HEK293 (cell line): ENCODE data around the gene COA1.
A peak's percentile ranks its signal among the peaks of the same experiment; 100 is the strongest.
"Not testable (repeated sequence)": the region's sequence is repeated elsewhere in the genome, so short reads cannot be mapped to it uniquely, and the experiment has no call there.

ENCODE experiments used
- CTCF ChIA-PET: fragments of 350-600 bp; formaldehyde crosslinking; extraction: SDS; loops from one replicate; lab custom pipeline; 2021; ENCODE audit warnings: antibody characterized with exemption; lab: Yijun Ruan, JAX
- POLR2A ChIA-PET: fragments of 300-600 bp; formaldehyde crosslinking; extraction: SDS; loops from one replicate; lab custom pipeline; 2020; ENCODE audit warnings: antibody characterized with exemption, inconsistent platforms; lab: Yijun Ruan, JAX
- H3K27ac ChIP-seq: fragments of 200-500 bp; sonication (Bioruptor generic); 2 replicates; pipeline ENCODE4 v1.5.1; 2014; ENCODE audit warnings: low read depth, low read length, control low read depth, inconsistent platforms; ENCODE audit errors: extremely low read depth
- H3K36me3 ChIP-seq, 2 experiments: fragments of 200-500 bp in 1 of 2; sonication (Bioruptor generic) in 1 of 2; 1 replicate in 1 of 2; 2 replicates in 1 of 2; pipeline ENCODE4 v1.5.1; 2014 to 2017; ENCODE audit warnings: inconsistent platforms in 2 of 2, low read length in 2 of 2; ENCODE audit not compliant: control insufficient read depth in 2 of 2, insufficient read depth in 1 of 2
- H3K4me1 ChIP-seq: fragments of 200-500 bp; sonication (Bioruptor generic); 2 replicates; pipeline ENCODE4 v1.5.1; 2014; ENCODE audit warnings: mild to moderate bottlenecking, low read length, inconsistent platforms; ENCODE audit not compliant: control insufficient read depth, insufficient read depth
- H3K4me3 ChIP-seq: 2 replicates; pipeline ENCODE4 v1.5.1; 2011; ENCODE audit warnings: low read depth, mild to moderate bottlenecking, control low read depth, low read length, moderate library complexity
- H3K9me3 ChIP-seq: fragments of 200-500 bp; sonication (Bioruptor generic); 2 replicates; pipeline ENCODE4 v1.5.1; 2014; ENCODE audit warnings: low read depth, low read length, inconsistent platforms; ENCODE audit not compliant: control insufficient read depth, insufficient read depth
- ATF2 ChIP-seq: fragments of 450-650 bp; formaldehyde crosslinking; IDR thresholded peaks from 2 replicates; pipeline ENCODE4 v1.5.1; 2016; ENCODE audit warnings: missing biosample characterization, missing genetic modification characterization, low read depth
- KLF7 ChIP-seq: fragments of 450-650 bp; formaldehyde crosslinking; IDR thresholded peaks from 2 replicates; pipeline ENCODE4 v1.5.1; 2016; ENCODE audit warnings: missing biosample characterization, missing genetic modification characterization, borderline replicate concordance
- REPIN1 ChIP-seq: fragments of 450-650 bp; formaldehyde crosslinking; IDR thresholded peaks from 2 replicates; pipeline ENCODE4 v1.5.1; 2017; ENCODE audit warnings: missing biosample characterization, missing genetic modification characterization, low read depth
- ZBTB10 ChIP-seq: fragments of 450-650 bp; formaldehyde crosslinking; IDR thresholded peaks from 2 replicates; pipeline ENCODE4 v1.5.1; 2016; ENCODE audit warnings: missing biosample characterization, missing genetic modification characterization
- ZBTB6 ChIP-seq: fragments of 450-650 bp; formaldehyde crosslinking; IDR thresholded peaks from 2 replicates; pipeline ENCODE4 v1.5.1; 2017; ENCODE audit warnings: missing biosample characterization, missing genetic modification characterization
- ZNF2 ChIP-seq: fragments of 450-650 bp; formaldehyde crosslinking; IDR thresholded peaks from 2 replicates; pipeline ENCODE4 v1.5.1; 2016; ENCODE audit warnings: missing biosample characterization, missing genetic modification characterization
- ZNF311 ChIP-seq: fragments of 450-650 bp; formaldehyde crosslinking; IDR thresholded peaks from 2 replicates; pipeline ENCODE4 v1.5.1; 2017; ENCODE audit warnings: missing biosample characterization, missing genetic modification characterization, borderline replicate concordance
- ZNF335 ChIP-seq: fragments of 450-650 bp; formaldehyde crosslinking; conservative IDR thresholded peaks from 2 replicates; pipeline ENCODE4 v1.5.1; 2016; ENCODE audit warnings: missing biosample characterization, missing genetic modification characterization
- ZNF558 ChIP-seq: fragments of 450-650 bp; formaldehyde crosslinking; IDR thresholded peaks from 2 replicates; pipeline ENCODE4 v1.5.1; 2016; ENCODE audit warnings: missing biosample characterization, missing genetic modification characterization
- ZNF707 ChIP-seq: fragments of 450-650 bp; formaldehyde crosslinking; IDR thresholded peaks from 2 replicates; pipeline ENCODE4 v1.5.1; 2016; ENCODE audit warnings: missing biosample characterization, missing genetic modification characterization
- ZNF837 ChIP-seq: fragments of 450-650 bp; formaldehyde crosslinking; IDR thresholded peaks from 2 replicates; pipeline ENCODE4 v1.5.1; 2016; ENCODE audit warnings: missing biosample characterization, missing genetic modification characterization

Gene COA1

GRCh38 chr7:43735403-43735801 lies 6.1 kb upstream of the COA1 start (continued):
- TF ChIP-seq ZNF837 (tag by site-specific recombination) = no peak
- no peak for TF ChIP-seq ZBTB10
- no peak for TF ChIP-seq ZNF707
- no peak for TF ChIP-seq ZNF311 (tag by site-specific recombination)
- no peak for TF ChIP-seq KLF7 (tag by site-specific recombination)
- no peak for TF ChIP-seq ZNF2 (tag by site-specific recombination)
- TF ChIP-seq REPIN1 (tag by site-specific recombination) = no peak
- TF ChIP-seq ZNF558 = no peak

GRCh38 chr7:43734575-43735332 lies 5.4 kb upstream of the COA1 start:
- POLR2A ChIA-PET = interaction anchor here (2.1 kb wide), 1 partner anchor 152 kb away, joined by 8 read pairs; the partner anchor contains the start of gene STK17A
- CTCF ChIA-PET = interaction anchor here (0.6 to 2.6 kb wide), 8 partner anchors 13 to 611 kb away, joined by 3 to 10 read pairs (median 4); partner anchors contain the start of gene STK17A
- H3K27ac ChIP-seq, H3K4me3 ChIP-seq, H3K4me1 ChIP-seq, H3K9me3 ChIP-seq, H3K36me3 ChIP-seq: not testable (repeated sequence)

- CTCF ChIA-PET = interaction anchor here (1.3 to 3.4 kb wide), 2 partner anchors 107 to 149 kb away, joined by 4 to 15 read pairs; partner anchors contain the start of gene STK17A
- not testable (repeated sequence) for H3K9me3 ChIP-seq, H3K4me3 ChIP-seq, H3K4me1 ChIP-seq, H3K27ac ChIP-seq, H3K36me3 ChIP-seq
- POLR2A ChIA-PET = interaction anchor here (0.5 kb wide), 1 partner anchor 68 kb away, joined by 3 read pairs; no protein-coding TSS in a partner anchor
- TF ChIP-seq ATF2 (tag by site-specific recombination) = peak; percentile 42; the same call in 1 of the 2 replicates
- TF ChIP-seq ZNF335 (tag by site-specific recombination) = peak; percentile 55
These were observed 2.2 kb upstream of the COA1 start for GRCh38 chr7:43731494-43731893.

GRCh38 chr7:43729924-43730248 lies 563 bp upstream of the COA1 start:
- Histone ChIP-seq H3K4me3 (peak overlapping the region; percentile 82), H3K27ac (peak overlapping the region; percentile 83), H3K36me3 (no peaks in the 10 kb centered on the region), H3K9me3 (no peaks in the 10 kb centered on the region), H3K4me1 (no peaks in the 10 kb centered on the region; the same call in 1 of the 2 replicates)
- no peak for TF ChIP-seq ATF2 (tag by site-specific recombination)
- TF ChIP-seq ZNF335 (tag by site-specific recombination) = peak; percentile 72
- no peak for TF ChIP-seq ZBTB6 (tag by site-specific recombination)
- POLR2A ChIA-PET = interaction anchor here (1.0 to 2.6 kb wide), 9 partner anchors 16 to 147 kb away, joined by 3 to 21 read pairs (median 6); partner anchors contain the start of genes BLVRA and STK17A
- CTCF ChIA-PET = interaction anchor here (0.7 to 3.4 kb wide), 11 partner anchors 8 to 295 kb away, joined by 3 to 15 read pairs (median 4); partner anchors contain the start of gene STK17A
